ENCODE data around the gene FZR1. TPM values are rescaled to one million over a fixed set of nuclear protein-coding genes. Genes with fewer than 3 reads are reported as not detected.

The FZR1 gene
- total and polyA plus RNA-seq, 2 of the 13 experiments (the other 11 are each of a cell fraction or from before 2014, with no cell fraction given), result 29.0 to 30.8 TPM

GRCh38 chr19:3556978-3557460, 50.9 kb downstream of the FZR1 start (continued):
- TF ChIP-seq KIAA2018 (CRISPR knock-in tag; IDR thresholded peaks at IDR 0.05; ENCODE audit: borderline replicate concordance), result no peak
- TF ChIP-seq TFDP1 (CRISPR knock-in tag; IDR thresholded peaks at IDR 0.05; ENCODE audit: borderline replicate concordance), result no peak
- TF ChIP-seq ZNF619 (CRISPR knock-in tag; IDR thresholded peaks at IDR 0.05), result no peak
- no peak for TF ChIP-seq ZBTB33 (CRISPR knock-in tag; IDR thresholded peaks at IDR 0.05)
- TF ChIP-seq ZNF709 (CRISPR knock-in tag; IDR thresholded peaks at IDR 0.05), result no peak
- no peak for TF ChIP-seq FIP1L1 (IDR thresholded peaks at IDR 0.05; ENCODE audit: borderline replicate concordance, insufficient read depth, low read depth, low read length)
- no peak for TF ChIP-seq ZNF800 (CRISPR knock-in tag; IDR thresholded peaks at IDR 0.05)
- TF ChIP-seq EED (CRISPR knock-in tag; IDR thresholded peaks at IDR 0.05), result 0 out of 2 replicates have a peak, but pooled peaks have one; percentile 51
- no peak for TF ChIP-seq EZH2 (conservative IDR thresholded peaks at IDR 0.05; ENCODE audit: low read depth, low read length)
- peak; percentile 54; the same call in 1 of the 2 replicates for TF ChIP-seq FOSL2 (CRISPR knock-in tag; IDR thresholded peaks at IDR 0.05)
- TF ChIP-seq SP5 (CRISPR knock-in tag; IDR thresholded peaks at IDR 0.05; ENCODE audit: borderline replicate concordance, low read depth), result no peak
- no peak for TF ChIP-seq RFX5 (IDR thresholded peaks at IDR 0.05; ENCODE audit: low read depth, low read length)
- no peak for TF ChIP-seq TP53 (CRISPR knock-in tag; conservative IDR thresholded peaks at IDR 0.05)
- no peak for TF ChIP-seq TIGD3 (CRISPR knock-in tag; IDR thresholded peaks at IDR 0.05; ENCODE audit: borderline replicate concordance)
- no peak for TF ChIP-seq ATM (IDR thresholded peaks at IDR 0.05; ENCODE audit: borderline replicate concordance)

Measured in HepG2 (cell line).